Measurements from ENCODE around the gene SPATS1.
"Not testable (repeated sequence)": the region's sequence is repeated elsewhere in the genome, so short reads cannot be mapped to it uniquely, and the experiment has no call there.

SPATS1 gene

GRCh38 chr6:44342052-44342451 is 398 bp upstream of the SPATS1 start:
- Histone ChIP-seq H2AFZ (ENCODE audit: low read length) (no peak overlapping the region), H3K4me3 (ENCODE audit: low read depth, low read length, poor library complexity, severe bottlenecking) (no peak overlapping the region), H4K20me1 (ENCODE audit: insufficient read depth, low read length) (no peaks in the 10 kb centered on the region), H3K9me2 (ENCODE audit: low read depth, low read length) (no peaks in the 10 kb centered on the region), H3K4me1 (ENCODE audit: insufficient read depth, low read length, severe bottlenecking) (no peaks in the 10 kb centered on the region), H3K9ac (ENCODE audit: low read length) (no peak overlapping the region), H3F3A (ENCODE audit: insufficient read depth, low read length) (no peaks in the 10 kb centered on the region), H3K9me3 (ENCODE audit: low read length) (no peaks in the 10 kb centered on the region), H3K27me3 (ENCODE audit: insufficient read depth, low read length) (no peaks in the 10 kb centered on the region), H3K4me2 (ENCODE audit: low read length) (no peak overlapping the region), H3K36me3 (ENCODE audit: insufficient read depth, low read length) (no peaks in the 10 kb centered on the region), H3K27ac (ENCODE audit: low read depth, low read length, poor library complexity, severe bottlenecking) (no peak overlapping the region), H3K79me2 (ENCODE audit: insufficient read depth, low read length) (no peaks in the 10 kb centered on the region)
- TF ChIP-seq EZH2 (IDR thresholded peaks at IDR 0.05; ENCODE audit: borderline replicate concordance, low read length) (no peak), CTCF (IDR thresholded peaks at IDR 0.05; ENCODE audit: low read length) (no peak)

- H3K79me2 ChIP-seq (ENCODE audit: insufficient read depth, low read length); H3K4me3 ChIP-seq (ENCODE audit: low read depth, low read length, poor library complexity, severe bottlenecking); H3K9me3 ChIP-seq (ENCODE audit: low read length); H3K4me1 ChIP-seq (ENCODE audit: insufficient read depth, low read length, severe bottlenecking); H4K20me1 ChIP-seq (ENCODE audit: insufficient read depth, low read length); H3F3A ChIP-seq (ENCODE audit: insufficient read depth, low read length); H3K27ac ChIP-seq (ENCODE audit: low read depth, low read length, poor library complexity, severe bottlenecking); H3K9me2 ChIP-seq (ENCODE audit: low read depth, low read length); H3K36me3 ChIP-seq (ENCODE audit: insufficient read depth, low read length); H3K4me2 ChIP-seq (ENCODE audit: low read length); H2AFZ ChIP-seq (ENCODE audit: low read length); H3K27me3 ChIP-seq (ENCODE audit: insufficient read depth, low read length); H3K9ac ChIP-seq (ENCODE audit: low read length): not testable (repeated sequence)
Measured at GRCh38 chr6:44346818-44347217, 4.4 kb downstream of the SPATS1 start.

- no peaks in the 10 kb centered on the region for H3K4me1 ChIP-seq (ENCODE audit: insufficient read depth, low read length, severe bottlenecking)
- H3K27me3 ChIP-seq (ENCODE audit: insufficient read depth, low read length), result no peaks in the 10 kb centered on the region
- H4K20me1 ChIP-seq (ENCODE audit: insufficient read depth, low read length), result no peaks in the 10 kb centered on the region
- no peaks in the 10 kb centered on the region for H3K36me3 ChIP-seq (ENCODE audit: insufficient read depth, low read length)
- H3K9me3 ChIP-seq (ENCODE audit: low read length), result no peaks in the 10 kb centered on the region
- H3K9me2 ChIP-seq (ENCODE audit: low read depth, low read length), result no peaks in the 10 kb centered on the region
- H3K4me2 ChIP-seq (ENCODE audit: low read length), result no peak overlapping the region
- H3K79me2 ChIP-seq (ENCODE audit: insufficient read depth, low read length), result no peaks in the 10 kb centered on the region
- no peak overlapping the region for H2AFZ ChIP-seq (ENCODE audit: low read length)
- no peaks in the 10 kb centered on the region for H3F3A ChIP-seq (ENCODE audit: insufficient read depth, low read length)
- no peak overlapping the region for H3K9ac ChIP-seq (ENCODE audit: low read length)
- no peak overlapping the region for H3K27ac ChIP-seq (ENCODE audit: low read depth, low read length, poor library complexity, severe bottlenecking)
- H3K4me3 ChIP-seq (ENCODE audit: low read depth, low read length, poor library complexity, severe bottlenecking), result no peak overlapping the region
- TF ChIP-seq CTCF (IDR thresholded peaks at IDR 0.05; ENCODE audit: low read length) (no peak), EZH2 (IDR thresholded peaks at IDR 0.05; ENCODE audit: borderline replicate concordance, low read length) (no peak)
Measured at GRCh38 chr6:44349904-44350649, 7.6 kb downstream of the SPATS1 start.

GRCh38 chr6:44350650-44350994 is 8.2 kb downstream of the SPATS1 start:
- not testable (repeated sequence) for H3K36me3 ChIP-seq (ENCODE audit: insufficient read depth, low read length); H3K4me1 ChIP-seq (ENCODE audit: insufficient read depth, low read length, severe bottlenecking); H3K27me3 ChIP-seq (ENCODE audit: insufficient read depth, low read length); H4K20me1 ChIP-seq (ENCODE audit: insufficient read depth, low read length); H3K4me3 ChIP-seq (ENCODE audit: low read depth, low read length, poor library complexity, severe bottlenecking); H3K27ac ChIP-seq (ENCODE audit: low read depth, low read length, poor library complexity, severe bottlenecking); H2AFZ ChIP-seq (ENCODE audit: low read length); H3K4me2 ChIP-seq (ENCODE audit: low read length); H3K9me3 ChIP-seq (ENCODE audit: low read length); H3K79me2 ChIP-seq (ENCODE audit: insufficient read depth, low read length); H3K9ac ChIP-seq (ENCODE audit: low read length); H3F3A ChIP-seq (ENCODE audit: insufficient read depth, low read length); H3K9me2 ChIP-seq (ENCODE audit: low read depth, low read length)
